OCI-LY7 (cell line): ENCODE results near the gene CEP170B.

ENCODE experiments used
- CTCF ChIP-seq: fragments of 200-600 bp; sonication (generic); conservative IDR thresholded peaks from 2 replicates; pipeline ENCODE4 v1.5.1; 2014; ENCODE audit warnings: mild to moderate bottlenecking, antibody characterized with exemption, low read length, moderate library complexity, mixed read lengths
- EZH2phosphoT487 ChIP-seq: fragments of 200-600 bp; sonication (generic); IDR thresholded peaks from 2 replicates; pipeline ENCODE4 v1.6.1; 2018; ENCODE audit warnings: low read depth, borderline replicate concordance, mild to moderate bottlenecking, mixed run types, antibody characterized with exemption, low read length, moderate library complexity, mixed read lengths

- TF ChIP-seq CTCF (no peak), EZH2phosphoT487 (no peak)
Measured at GRCh38 chr14:104852280-104852663, 12.8 kb upstream of the CEP170B start.
